Fibroblast of lung (primary cell): ENCODE data around the gene CHRNA5.

Source experiments
- CTCF ChIP-seq, 2 donors: IDR thresholded peaks in 1 of 2; conservative IDR thresholded peaks in 1 of 2; 1 replicate in 1 of 2; 2 replicates in 1 of 2; pipeline ENCODE4 v1.5.1; 2011 to 2012; ENCODE audit warnings: low read length in 2 of 2, control low read depth in 1 of 2, inconsistent platforms in 1 of 2, low read depth in 1 of 2, mild to moderate bottlenecking in 1 of 2
- EZH2 ChIP-seq: IDR thresholded peaks from 2 replicates; pipeline ENCODE4 v1.5.1; 2012; ENCODE audit warnings: low read length, control low read depth, mild to moderate bottlenecking; ENCODE audit errors: missing control alignments

GRCh38 chr15:78603467-78603866 lies 38.1 kb downstream of the CHRNA5 start:
- TF ChIP-seq CTCF (conservative IDR thresholded peaks at IDR 0.05 in 1 of 2, IDR thresholded peaks at IDR 0.05 in 1 of 2; ENCODE audit: low read depth in 1 of 2, low read length in 2 of 2) (no peak), EZH2 (no peak)
